ENCODE data around the gene S100A6.

Gene S100A6

GRCh38 chr1:153573351-153573750, 37.6 kb upstream of the S100A6 start:
- Histone ChIP-seq H3K27ac (ENCODE audit: low read depth, low read length) (no peak overlapping the region), H3K36me3 (ENCODE audit: control insufficient read depth, insufficient read depth, low read length) (no peaks in the 10 kb centered on the region), H3K4me3 (ENCODE audit: low read depth, low read length) (no peak overlapping the region), H3K9ac (ENCODE audit: low read depth, low read length) (no peak overlapping the region), H3K9me3 (ENCODE audit: control insufficient read depth, insufficient read depth, low read length) (no peaks in the 10 kb centered on the region), H3K27me3 (ENCODE audit: control insufficient read depth, insufficient read depth, low read length) (no peaks in the 10 kb centered on the region), H3K4me1 (ENCODE audit: control insufficient read depth, insufficient read depth, low read length) (peaks cover under 1% of the 10 kb centered on the region)

- Histone ChIP-seq H3K9ac (ENCODE audit: low read depth, low read length) (no peak overlapping the region), H3K9me3 (ENCODE audit: control insufficient read depth, insufficient read depth, low read length) (no peaks in the 10 kb centered on the region), H3K27me3 (ENCODE audit: control insufficient read depth, insufficient read depth, low read length) (no peaks in the 10 kb centered on the region), H3K27ac (ENCODE audit: low read depth, low read length) (no peak overlapping the region), H3K4me1 (ENCODE audit: control insufficient read depth, insufficient read depth, low read length) (peaks cover 8% of the 10 kb centered on the region), H3K4me3 (ENCODE audit: low read depth, low read length) (no peak overlapping the region), H3K36me3 (ENCODE audit: control insufficient read depth, insufficient read depth, low read length) (no peaks in the 10 kb centered on the region)
Observed at GRCh38 chr1:153572569-153573015, 36.8 kb upstream of the S100A6 start.

GRCh38 chr1:153571706-153572105, 35.9 kb upstream of the S100A6 start:
- H3K9me3 ChIP-seq (ENCODE audit: control insufficient read depth, insufficient read depth, low read length), result no peaks in the 10 kb centered on the region
- no peak overlapping the region for H3K27ac ChIP-seq (ENCODE audit: low read depth, low read length)
- H3K9ac ChIP-seq (ENCODE audit: low read depth, low read length), result no peak overlapping the region
- H3K4me1 ChIP-seq (ENCODE audit: control insufficient read depth, insufficient read depth, low read length), result peaks cover 17% of the 10 kb centered on the region
- H3K4me3 ChIP-seq (ENCODE audit: low read depth, low read length), result no peak overlapping the region
- H3K36me3 ChIP-seq (ENCODE audit: control insufficient read depth, insufficient read depth, low read length), result no peaks in the 10 kb centered on the region
- H3K27me3 ChIP-seq (ENCODE audit: control insufficient read depth, insufficient read depth, low read length), result no peaks in the 10 kb centered on the region

GRCh38 chr1:153570874-153571273, 35.1 kb upstream of the S100A6 start:
- H3K27ac ChIP-seq (ENCODE audit: low read depth, low read length), result no peak overlapping the region
- H3K27me3 ChIP-seq (ENCODE audit: control insufficient read depth, insufficient read depth, low read length), result no peaks in the 10 kb centered on the region
- H3K9me3 ChIP-seq (ENCODE audit: control insufficient read depth, insufficient read depth, low read length), result no peaks in the 10 kb centered on the region
- H3K9ac ChIP-seq (ENCODE audit: low read depth, low read length), result no peak overlapping the region
- peaks cover 25% of the 10 kb centered on the region for H3K4me1 ChIP-seq (ENCODE audit: control insufficient read depth, insufficient read depth, low read length)
- no peak overlapping the region for H3K4me3 ChIP-seq (ENCODE audit: low read depth, low read length)
- H3K36me3 ChIP-seq (ENCODE audit: control insufficient read depth, insufficient read depth, low read length), result no peaks in the 10 kb centered on the region

- H3K27ac ChIP-seq (ENCODE audit: low read depth, low read length), result no peak overlapping the region
- no peaks in the 10 kb centered on the region for H3K9me3 ChIP-seq (ENCODE audit: control insufficient read depth, insufficient read depth, low read length)
- H3K9ac ChIP-seq (ENCODE audit: low read depth, low read length), result no peak overlapping the region
- peaks cover 31% of the 10 kb centered on the region for H3K4me1 ChIP-seq (ENCODE audit: control insufficient read depth, insufficient read depth, low read length)
- H3K27me3 ChIP-seq (ENCODE audit: control insufficient read depth, insufficient read depth, low read length), result no peaks in the 10 kb centered on the region
- no peaks in the 10 kb centered on the region for H3K36me3 ChIP-seq (ENCODE audit: control insufficient read depth, insufficient read depth, low read length)
- H3K4me3 ChIP-seq (ENCODE audit: low read depth, low read length), result no peak overlapping the region
Observed at GRCh38 chr1:153569465-153569864, 33.7 kb upstream of the S100A6 start.

GRCh38 chr1:153568367-153569099, 32.7 kb upstream of the S100A6 start:
- Histone ChIP-seq H3K27me3 (ENCODE audit: control insufficient read depth, insufficient read depth, low read length) (no peaks in the 10 kb centered on the region), H3K4me1 (ENCODE audit: control insufficient read depth, insufficient read depth, low read length) (peaks cover 31% of the 10 kb centered on the region), H3K4me3 (ENCODE audit: low read depth, low read length) (peak overlapping the region; percentile 27; the same call in 1 of the 2 replicates), H3K27ac (ENCODE audit: low read depth, low read length) (peak overlapping the region; percentile 59), H3K9me3 (ENCODE audit: control insufficient read depth, insufficient read depth, low read length) (no peaks in the 10 kb centered on the region), H3K9ac (ENCODE audit: low read depth, low read length) (peak overlapping the region; percentile 2; the same call in 1 of the 2 replicates), H3K36me3 (ENCODE audit: control insufficient read depth, insufficient read depth, low read length) (no peaks in the 10 kb centered on the region)

GRCh38 chr1:153567621-153568366, 32.0 kb upstream of the S100A6 start:
- H3K9ac ChIP-seq (ENCODE audit: low read depth, low read length), result peak overlapping the region; percentile 2; the same call in 1 of the 2 replicates
- H3K4me1 ChIP-seq (ENCODE audit: control insufficient read depth, insufficient read depth, low read length), result peaks cover 31% of the 10 kb centered on the region
- H3K27ac ChIP-seq (ENCODE audit: low read depth, low read length), result peak overlapping the region; percentile 59

GRCh38 chr1:153566414-153567371, 30.9 kb upstream of the S100A6 start:
- peak overlapping the region; percentile 11; the same call in 1 of the 2 replicates for H3K9ac ChIP-seq (ENCODE audit: low read depth, low read length)
- H3K4me1 ChIP-seq (ENCODE audit: control insufficient read depth, insufficient read depth, low read length), result peaks cover 31% of the 10 kb centered on the region
- peak overlapping the region; percentile 71 for H3K27ac ChIP-seq (ENCODE audit: low read depth, low read length)
- no peak overlapping the region for H3K4me3 ChIP-seq (ENCODE audit: low read depth, low read length)
- H3K27me3 ChIP-seq (ENCODE audit: control insufficient read depth, insufficient read depth, low read length), result no peaks in the 10 kb centered on the region
- H3K9me3 ChIP-seq (ENCODE audit: control insufficient read depth, insufficient read depth, low read length), result no peaks in the 10 kb centered on the region
- no peaks in the 10 kb centered on the region for H3K36me3 ChIP-seq (ENCODE audit: control insufficient read depth, insufficient read depth, low read length)

More at GRCh38 chr1:153567621-153568366, 32.0 kb upstream of the S100A6 start:
- H3K9me3 ChIP-seq (ENCODE audit: control insufficient read depth, insufficient read depth, low read length), result no peaks in the 10 kb centered on the region
- peak overlapping the region; percentile 27; the same call in 1 of the 2 replicates for H3K4me3 ChIP-seq (ENCODE audit: low read depth, low read length)
- H3K36me3 ChIP-seq (ENCODE audit: control insufficient read depth, insufficient read depth, low read length), result no peaks in the 10 kb centered on the region
- H3K27me3 ChIP-seq (ENCODE audit: control insufficient read depth, insufficient read depth, low read length), result no peaks in the 10 kb centered on the region

GRCh38 chr1:153565529-153566374, 30.0 kb upstream of the S100A6 start, which contains the start of gene S100A2:
S100A2 (minus strand) TSS chr1:153565844; CDS start chr1:153563877, 1,967 bp downstream.
- H3K4me1 ChIP-seq (ENCODE audit: control insufficient read depth, insufficient read depth, low read length), result peaks cover 31% of the 10 kb centered on the region

GRCh38 chr1:153563991-153564390, 28.2 kb upstream of the S100A6 start:
- Histone ChIP-seq H3K36me3 (ENCODE audit: control insufficient read depth, insufficient read depth, low read length) (no peaks in the 10 kb centered on the region), H3K9ac (ENCODE audit: low read depth, low read length) (no peak overlapping the region), H3K4me1 (ENCODE audit: control insufficient read depth, insufficient read depth, low read length) (peaks cover 31% of the 10 kb centered on the region), H3K4me3 (ENCODE audit: low read depth, low read length) (no peak overlapping the region), H3K27me3 (ENCODE audit: control insufficient read depth, insufficient read depth, low read length) (no peaks in the 10 kb centered on the region), H3K9me3 (ENCODE audit: control insufficient read depth, insufficient read depth, low read length) (no peaks in the 10 kb centered on the region), H3K27ac (ENCODE audit: low read depth, low read length) (no peak overlapping the region)

More at GRCh38 chr1:153565529-153566374, 30.0 kb upstream of the S100A6 start, which contains the start of gene S100A2:
- Histone ChIP-seq H3K27me3 (ENCODE audit: control insufficient read depth, insufficient read depth, low read length) (no peaks in the 10 kb centered on the region), H3K36me3 (ENCODE audit: control insufficient read depth, insufficient read depth, low read length) (no peaks in the 10 kb centered on the region), H3K9ac (ENCODE audit: low read depth, low read length) (peak within 1 kb of the TSS; percentile 42; the same call in 1 of the 2 replicates), H3K9me3 (ENCODE audit: control insufficient read depth, insufficient read depth, low read length) (no peaks in the 10 kb centered on the region), H3K4me3 (ENCODE audit: low read depth, low read length) (no peak within 1 kb of the TSS), H3K27ac (ENCODE audit: low read depth, low read length) (peak within 1 kb of the TSS; percentile 71)

Measured in HUES48 (cell line).